ENCODE measurements around the gene RNF220. TPM values are rescaled to one million over a fixed set of nuclear protein-coding genes. Genes with fewer than 3 reads are reported as not detected.

RNF220 gene
- total and polyA plus RNA-seq, 2 of the 4 experiments (the other 2 are of a cell fraction) = 71.8 to 77.1 TPM

GRCh38 chr1:44515416-44515815 is 110.4 kb downstream of the RNF220 start:
- no TSS peak for BruUV-seq (replicated peaks)
- no peak overlapping the region for H3K4me3 ChIP-seq (ENCODE audit: insufficient read depth, low read depth, low read length)
- H4K8ac ChIP-seq (ENCODE audit: low read depth in 2 of 2, low read length in 2 of 2) = no peak overlapping the region
- no peak overlapping the region for H2AK9ac ChIP-seq (replicated peaks; ENCODE audit: low read depth, low read length, poor library complexity)
- no peak overlapping the region for H3K56ac ChIP-seq (ENCODE audit: extremely low read depth, insufficient read depth, low read length)
- no peak overlapping the region for H3K23ac ChIP-seq (ENCODE audit: low read depth, low read length)
- ChIA-PET POLR2A (ENCODE audit: unreplicated experiment) (no interaction called here), CTCF (no interaction called here)
- H3K4me1 ChIP-seq (ENCODE audit: control insufficient read depth, insufficient read depth, low read length) = no peaks in the 10 kb centered on the region
- no peaks in the 10 kb centered on the region for H3K36me3 ChIP-seq (ENCODE audit: control insufficient read depth, insufficient read depth, low read length)
- H2AK5ac ChIP-seq (ENCODE audit: low read depth, low read length) = no peak overlapping the region
- intact Hi-C loops (cut with micrococcal nuclease) = no loop called here
- H3K14ac ChIP-seq (replicated peaks; ENCODE audit: low read depth, low read length) = no peak overlapping the region
- dilution Hi-C loops (cut with HindIII; ENCODE audit: low sequenced_read_pairs, unreplicated experiment) = no loop called here
- DNase-seq (no peak), ATAC-seq (ENCODE audit: low read depth) (no peak)
- no peak overlapping the region for H4K5ac ChIP-seq (ENCODE audit: low read depth, low read length)
- in situ Hi-C loops (cut with MboI; ENCODE audit: low sequenced_read_pairs) = no loop called here
- H2AFZ ChIP-seq (replicated peaks; ENCODE audit: low read length, poor library complexity) = no peak overlapping the region
- H3K18ac ChIP-seq (ENCODE audit: low read depth, low read length) = no peak overlapping the region
- H3K9me3 ChIP-seq (ENCODE audit: control insufficient read depth, insufficient read depth, low read length) = no peaks in the 10 kb centered on the region
- no peak for TF ChIP-seq BHLHE40 (IDR thresholded peaks at IDR 0.05; ENCODE audit: low read depth, low read length)
- TF ChIP-seq MAFK (IDR thresholded peaks at IDR 0.05; ENCODE audit: low read depth, low read length) = no peak
- TF ChIP-seq, protein P1, sequence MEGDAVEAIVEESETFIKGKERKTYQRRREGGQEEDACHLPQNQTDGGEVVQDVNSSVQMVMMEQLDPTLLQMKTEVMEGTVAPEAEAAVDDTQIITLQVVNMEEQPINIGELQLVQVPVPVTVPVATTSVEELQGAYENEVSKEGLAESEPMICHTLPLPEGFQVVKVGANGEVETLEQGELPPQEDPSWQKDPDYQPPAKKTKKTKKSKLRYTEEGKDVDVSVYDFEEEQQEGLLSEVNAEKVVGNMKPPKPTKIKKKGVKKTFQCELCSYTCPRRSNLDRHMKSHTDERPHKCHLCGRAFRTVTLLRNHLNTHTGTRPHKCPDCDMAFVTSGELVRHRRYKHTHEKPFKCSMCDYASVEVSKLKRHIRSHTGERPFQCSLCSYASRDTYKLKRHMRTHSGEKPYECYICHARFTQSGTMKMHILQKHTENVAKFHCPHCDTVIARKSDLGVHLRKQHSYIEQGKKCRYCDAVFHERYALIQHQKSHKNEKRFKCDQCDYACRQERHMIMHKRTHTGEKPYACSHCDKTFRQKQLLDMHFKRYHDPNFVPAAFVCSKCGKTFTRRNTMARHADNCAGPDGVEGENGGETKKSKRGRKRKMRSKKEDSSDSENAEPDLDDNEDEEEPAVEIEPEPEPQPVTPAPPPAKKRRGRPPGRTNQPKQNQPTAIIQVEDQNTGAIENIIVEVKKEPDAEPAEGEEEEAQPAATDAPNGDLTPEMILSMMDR (conservative IDR thresholded peaks at IDR 0.05; ENCODE audit: low read depth, low read length) = no peak
- TF ChIP-seq NFE2L2 (IDR thresholded peaks at IDR 0.05; ENCODE audit: low read depth, low read length) = no peak
- no peak for TF ChIP-seq CHD1 (IDR thresholded peaks at IDR 0.05; ENCODE audit: low read depth, low read length)
- no peak for TF ChIP-seq FOS (IDR thresholded peaks at IDR 0.05; ENCODE audit: low read depth, low read length)
- TF ChIP-seq MAZ (IDR thresholded peaks at IDR 0.05; ENCODE audit: borderline replicate concordance, low read depth, low read length) = no peak
- TF ChIP-seq POLR2A (IDR thresholded peaks at IDR 0.05; ENCODE audit: low read depth, low read length) = no peak
- no peak for TF ChIP-seq ELK1 (IDR thresholded peaks at IDR 0.05; ENCODE audit: borderline replicate concordance, low read depth, low read length)
- TF ChIP-seq, protein P2, sequence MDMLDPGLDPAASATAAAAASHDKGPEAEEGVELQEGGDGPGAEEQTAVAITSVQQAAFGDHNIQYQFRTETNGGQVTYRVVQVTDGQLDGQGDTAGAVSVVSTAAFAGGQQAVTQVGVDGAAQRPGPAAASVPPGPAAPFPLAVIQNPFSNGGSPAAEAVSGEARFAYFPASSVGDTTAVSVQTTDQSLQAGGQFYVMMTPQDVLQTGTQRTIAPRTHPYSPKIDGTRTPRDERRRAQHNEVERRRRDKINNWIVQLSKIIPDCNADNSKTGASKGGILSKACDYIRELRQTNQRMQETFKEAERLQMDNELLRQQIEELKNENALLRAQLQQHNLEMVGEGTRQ (IDR thresholded peaks at IDR 0.05; ENCODE audit: low read depth, low read length) = no peak
- TF ChIP-seq RFX5 (IDR thresholded peaks at IDR 0.05; ENCODE audit: low read depth, low read length) = no peak
- no peak for TF ChIP-seq RAD21 (IDR thresholded peaks at IDR 0.05; ENCODE audit: low read length)
- H3K9ac ChIP-seq (ENCODE audit: low read depth, low read length) = no peak overlapping the region
- H3K79me1 ChIP-seq (ENCODE audit: low read depth in 1 of 2, low read length in 2 of 2) = no peaks in the 10 kb centered on the region
- WGBS, 2 experiments (ENCODE audit: extremely low coverage in 2 of 2, insufficient read length in 1 of 2) = no CpG with 5 or more reads among the region's 1 CpG
- peaks cover 48% of the 10 kb centered on the region for H3K27me3 ChIP-seq (ENCODE audit: control insufficient read depth, insufficient read depth, low read length)
- H2BK20ac ChIP-seq (ENCODE audit: low read depth, low read length) = no peak overlapping the region
- no peak overlapping the region for H3K4me2 ChIP-seq (ENCODE audit: low read depth, low read length)
- H2BK15ac ChIP-seq (ENCODE audit: low read depth, low read length) = no peak overlapping the region
- no peak overlapping the region for H3K4ac ChIP-seq (ENCODE audit: low read depth, low read length)
- H4K20me1 ChIP-seq (ENCODE audit: insufficient read depth, low read length) = no peaks in the 10 kb centered on the region
- no peak overlapping the region for H3K27ac ChIP-seq (ENCODE audit: insufficient read depth, low read length)
- H2BK5ac ChIP-seq (ENCODE audit: low read depth, low read length, poor library complexity, severe bottlenecking) = no peak overlapping the region
- H3K9me1 ChIP-seq (ENCODE audit: insufficient read depth, low read length) = no peaks in the 10 kb centered on the region
- no peak overlapping the region for H4K91ac ChIP-seq (ENCODE audit: insufficient read depth, low read depth, low read length)
- no peak overlapping the region for H2BK120ac ChIP-seq (ENCODE audit: low read depth, low read length)
